RWPE1 (cell line): ENCODE data around the gene ZCCHC24.
"Not testable (repeated sequence)": the region's sequence is repeated elsewhere in the genome, so short reads cannot be mapped to it uniquely, and the experiment has no call there.

ENCODE experiments used
- CTCF ChIA-PET: fragments of 350-600 bp; sonication (Branson Sonifier 250); formaldehyde crosslinking; extraction: SDS; loops from one replicate; lab custom pipeline; 2021; lab: Yijun Ruan, JAX
- POLR2A ChIA-PET: fragments of 400-600 bp; formaldehyde crosslinking; extraction: SDS; loops from one replicate; lab custom pipeline; 2020; ENCODE audit warnings: antibody characterized with exemption; ENCODE audit not compliant: low non-redundant PET; lab: Yijun Ruan, JAX
- DNase-seq: peaks from one replicate; pipeline ENCODE4 v3.0.0; 2012; ENCODE audit warnings: low spot score
- H3K27ac ChIP-seq: fragments of 450-650 bp; 2 replicates; pipeline ENCODE4 v1.5.1; 2017
- TF ChIP-seq, protein P1 (sequence below): fragments of 450-650 bp; conservative IDR thresholded peaks from 2 replicates; pipeline ENCODE4 v1.5.1; 2017; ENCODE audit warnings: low read depth, mild to moderate bottlenecking

The ZCCHC24 gene

DNA sequence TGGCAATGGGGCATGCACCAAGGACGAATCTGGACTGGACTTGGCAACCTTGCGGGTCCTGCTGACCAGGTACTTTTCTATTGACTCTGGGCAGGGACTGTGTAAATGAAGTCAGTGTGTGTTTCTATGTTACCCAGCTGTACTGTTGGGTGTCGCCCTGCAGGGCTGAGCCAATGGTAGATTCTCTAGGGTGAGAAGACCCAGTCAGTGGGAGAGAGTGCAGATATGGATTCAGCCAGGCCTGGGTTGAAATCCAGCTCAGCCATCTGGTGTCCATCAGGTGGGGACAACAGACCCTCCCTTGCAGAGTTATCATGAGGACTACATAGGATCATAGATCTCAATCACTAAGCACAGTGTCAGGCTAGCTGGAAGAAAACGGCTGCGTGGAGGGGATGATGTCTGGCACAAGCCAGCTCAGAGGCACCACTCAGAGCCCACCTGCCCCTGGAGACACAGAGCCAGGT lies 103.1 kb downstream of the ZCCHC24 start:
- no peak overlapping the region for H3K27ac ChIP-seq
- ChIA-PET POLR2A (no interaction called here), CTCF (interaction anchor here (0.7 kb wide), 1 partner anchor 50 kb away, joined by 4 read pairs; no protein-coding TSS in a partner anchor)
- no peak for DNase-seq
- TF ChIP-seq, protein P1, sequence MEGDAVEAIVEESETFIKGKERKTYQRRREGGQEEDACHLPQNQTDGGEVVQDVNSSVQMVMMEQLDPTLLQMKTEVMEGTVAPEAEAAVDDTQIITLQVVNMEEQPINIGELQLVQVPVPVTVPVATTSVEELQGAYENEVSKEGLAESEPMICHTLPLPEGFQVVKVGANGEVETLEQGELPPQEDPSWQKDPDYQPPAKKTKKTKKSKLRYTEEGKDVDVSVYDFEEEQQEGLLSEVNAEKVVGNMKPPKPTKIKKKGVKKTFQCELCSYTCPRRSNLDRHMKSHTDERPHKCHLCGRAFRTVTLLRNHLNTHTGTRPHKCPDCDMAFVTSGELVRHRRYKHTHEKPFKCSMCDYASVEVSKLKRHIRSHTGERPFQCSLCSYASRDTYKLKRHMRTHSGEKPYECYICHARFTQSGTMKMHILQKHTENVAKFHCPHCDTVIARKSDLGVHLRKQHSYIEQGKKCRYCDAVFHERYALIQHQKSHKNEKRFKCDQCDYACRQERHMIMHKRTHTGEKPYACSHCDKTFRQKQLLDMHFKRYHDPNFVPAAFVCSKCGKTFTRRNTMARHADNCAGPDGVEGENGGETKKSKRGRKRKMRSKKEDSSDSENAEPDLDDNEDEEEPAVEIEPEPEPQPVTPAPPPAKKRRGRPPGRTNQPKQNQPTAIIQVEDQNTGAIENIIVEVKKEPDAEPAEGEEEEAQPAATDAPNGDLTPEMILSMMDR: no peak

DNA sequence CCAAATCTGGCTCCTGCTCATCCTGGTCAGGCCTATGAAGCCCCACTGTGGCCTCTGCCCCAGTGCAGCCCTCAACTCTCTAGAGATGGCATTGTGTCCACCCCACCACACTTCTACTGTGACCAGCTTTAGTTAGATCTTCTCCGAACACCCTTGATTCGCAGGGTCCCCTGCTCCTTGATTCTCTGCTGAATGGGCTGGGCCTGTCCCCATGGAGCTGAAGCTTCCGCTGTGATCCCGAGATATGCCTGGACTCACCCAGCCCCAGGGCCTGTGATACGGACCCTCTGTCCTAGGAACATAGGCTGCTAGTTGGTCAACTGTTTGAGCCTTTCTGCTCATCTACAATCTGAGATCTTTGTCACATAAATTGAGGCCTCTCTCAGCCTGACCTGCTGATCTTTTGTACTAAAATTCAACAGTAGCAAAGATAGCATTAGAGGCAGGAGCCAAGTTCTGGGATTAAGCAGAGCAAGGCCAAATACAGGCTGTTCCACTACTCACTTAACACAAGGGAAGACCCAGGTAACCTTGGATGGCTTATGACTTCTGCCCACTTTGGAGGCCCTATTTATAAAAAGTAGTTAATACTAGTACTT lies 104.7 kb downstream of the ZCCHC24 start:
- ChIA-PET CTCF (no interaction called here), POLR2A (no interaction called here)
- no peak overlapping the region for H3K27ac ChIP-seq
- no peak for DNase-seq
- TF ChIP-seq, protein P1: no peak

DNA sequence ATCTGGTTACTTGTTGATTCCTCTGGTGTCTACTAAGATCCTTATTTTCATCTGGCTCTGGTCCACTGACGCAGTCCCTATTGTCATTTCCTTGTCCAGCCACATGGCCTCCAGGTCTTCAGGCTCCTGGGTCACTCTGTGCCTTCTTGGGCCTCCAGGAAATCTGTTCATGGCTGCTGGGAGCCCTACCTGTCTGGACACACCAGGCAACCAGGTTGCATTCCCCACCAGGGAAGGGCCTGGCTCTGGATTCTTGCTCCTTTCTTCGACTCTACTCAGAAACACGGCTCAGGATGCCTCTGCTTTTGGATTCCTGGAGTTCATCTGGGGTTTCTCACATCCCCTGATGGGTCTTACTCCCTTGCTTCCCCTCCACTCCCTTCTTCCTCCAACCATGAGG lies 106.2 kb downstream of the ZCCHC24 start:
- H3K27ac ChIP-seq: no peak overlapping the region
- ChIA-PET CTCF (no interaction called here), POLR2A (no interaction called here)
- DNase-seq: no peak
- TF ChIP-seq, protein P1: no peak

DNA sequence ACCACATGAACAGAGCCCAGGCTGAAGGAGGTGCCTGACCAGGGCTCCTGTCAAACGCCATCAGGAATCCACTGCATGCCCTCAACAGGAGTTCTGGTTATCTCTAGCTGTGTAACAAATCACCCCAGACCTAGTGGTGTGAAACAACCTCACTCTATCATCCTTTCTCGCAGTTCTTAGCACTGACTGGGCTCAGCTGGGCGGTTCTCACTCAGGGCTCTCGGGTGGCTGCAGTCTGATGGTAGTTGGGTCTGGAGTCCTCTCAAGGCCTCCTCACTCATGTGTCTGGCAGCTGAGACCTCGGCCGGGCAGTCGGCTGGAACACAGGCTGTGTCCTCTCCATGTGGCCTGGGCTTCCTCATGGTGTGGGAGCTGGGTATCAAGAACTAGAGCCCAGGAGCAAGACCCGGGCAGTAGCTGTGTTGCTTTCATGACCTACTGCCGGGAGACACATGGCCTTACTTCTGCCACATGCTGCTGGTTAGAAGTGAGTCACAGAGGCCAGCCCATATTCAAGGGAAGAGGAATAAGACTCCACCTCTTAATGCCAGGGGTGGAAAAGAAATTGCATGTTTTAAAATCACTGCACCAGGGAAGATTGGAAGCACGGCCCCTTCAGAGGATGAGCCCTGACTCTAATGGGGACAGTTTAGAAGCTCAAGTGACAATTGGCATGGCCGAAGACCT lies 107.5 kb downstream of the ZCCHC24 start:
- CTCF ChIA-PET: interaction anchor here (1.0 kb wide), 1 partner anchor 8 kb away, joined by 4 read pairs; no protein-coding TSS in a partner anchor

DNA sequence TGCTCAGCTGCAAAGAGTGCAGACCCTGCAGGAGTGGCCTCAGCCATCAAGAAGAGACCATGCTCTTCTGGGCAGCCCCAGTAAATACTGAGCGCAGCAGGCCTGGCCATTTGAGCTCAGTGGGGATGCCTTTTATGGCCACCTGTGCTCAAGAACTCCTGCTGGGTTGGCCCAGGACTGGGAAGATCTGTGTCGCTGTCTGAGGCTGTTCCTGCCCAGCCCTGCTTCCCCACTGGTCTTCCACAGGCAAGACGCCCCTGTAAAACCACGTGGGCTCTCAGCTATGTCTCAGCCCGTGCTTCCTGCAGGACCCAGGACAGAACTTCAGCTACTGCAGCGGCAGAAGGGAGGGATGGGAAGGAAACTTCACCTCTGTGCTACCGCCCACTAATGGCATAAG lies 108.7 kb downstream of the ZCCHC24 start:
- DNase-seq: no peak
- TF ChIP-seq, protein P1: no peak
- no peak overlapping the region for H3K27ac ChIP-seq
- CTCF ChIA-PET: interaction anchor here (1.0 kb wide), 1 partner anchor 10 kb away, joined by 4 read pairs; no protein-coding TSS in a partner anchor
- POLR2A ChIA-PET: no interaction called here

More for the DNA sequence above, 107.5 kb downstream of the ZCCHC24 start:
- H3K27ac ChIP-seq, DNase-seq, POLR2A ChIA-PET: not testable (repeated sequence)

DNA sequence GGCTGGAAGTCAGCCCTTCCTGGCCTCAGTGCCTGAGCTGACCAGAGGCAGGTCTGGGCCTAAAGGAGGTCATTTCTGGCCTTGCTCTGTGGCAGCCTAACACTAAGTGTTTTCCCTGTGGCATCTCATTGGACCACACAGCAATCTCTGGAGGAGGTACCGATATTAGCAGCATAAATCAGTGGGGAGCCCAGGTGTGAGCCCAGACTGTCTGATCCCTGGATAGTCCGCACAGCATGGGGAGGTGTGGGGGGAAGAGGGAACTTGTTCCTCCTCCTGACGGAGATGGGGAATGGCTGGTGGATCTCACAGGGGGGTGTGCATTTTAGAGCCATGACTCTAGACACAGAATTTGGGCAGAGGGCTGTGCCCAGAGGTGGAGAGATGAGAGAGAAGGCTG lies 109.1 kb downstream of the ZCCHC24 start:
- TF ChIP-seq, protein P1: no peak
- POLR2A ChIA-PET: no interaction called here
- H3K27ac ChIP-seq: no peak overlapping the region
- no peak for DNase-seq
- CTCF ChIA-PET: no interaction called here
